IgD-negative memory B cell (primary cell): ENCODE measurements around the gene MPC1. TPM values are rescaled to one million over a fixed set of nuclear protein-coding genes. Genes with fewer than 3 reads are reported as not detected.
"Not testable (repeated sequence)": the region's sequence is repeated elsewhere in the genome, so short reads cannot be mapped to it uniquely, and the experiment has no call there.

Source experiments
- H3K27ac Mint-ChIP-seq, 3 donors: one replicate each; pipeline ENCODE4 v1.8.0; 2020 to 2022; ENCODE audit warnings: mild to moderate bottlenecking in 3 of 3, mixed read lengths in 3 of 3, moderate library complexity in 1 of 3
- H3K27me3 Mint-ChIP-seq: one replicate; pipeline ENCODE4 v1.8.0; 2021; ENCODE audit warnings: mixed read lengths
- H3K36me3 Mint-ChIP-seq: one replicate; pipeline ENCODE4 v1.8.0; 2020; ENCODE audit warnings: mild to moderate bottlenecking, mixed read lengths
- H3K4me1 Mint-ChIP-seq, 3 donors: one replicate each; pipeline ENCODE4 v1.8.0; 2020 to 2022; ENCODE audit warnings: mixed read lengths in 3 of 3, mild to moderate bottlenecking in 1 of 3
- H3K4me3 Mint-ChIP-seq, 4 donors: one replicate each; pipeline ENCODE4 v1.8.0; 2020 to 2022; ENCODE audit warnings: mild to moderate bottlenecking in 4 of 4, mixed read lengths in 4 of 4, moderate library complexity in 3 of 4
- H3K9me3 Mint-ChIP-seq, 3 donors: one replicate each; pipeline ENCODE4 v1.8.0; 2020 to 2021; ENCODE audit warnings: mixed read lengths in 3 of 3, mild to moderate bottlenecking in 1 of 3
- polyA plus RNA-seq: library from polyadenylated mRNA; unstranded; fragments of 300-500 nt; fragmentation: Illumina TruSeq; gene quantifications from one replicate; pipeline ENCODE4 v1.2.3, GENCODE V29; 2021

Gene MPC1
- polyA plus RNA-seq, 1 donor from 2014 or later: 38.6 TPM

DNA sequence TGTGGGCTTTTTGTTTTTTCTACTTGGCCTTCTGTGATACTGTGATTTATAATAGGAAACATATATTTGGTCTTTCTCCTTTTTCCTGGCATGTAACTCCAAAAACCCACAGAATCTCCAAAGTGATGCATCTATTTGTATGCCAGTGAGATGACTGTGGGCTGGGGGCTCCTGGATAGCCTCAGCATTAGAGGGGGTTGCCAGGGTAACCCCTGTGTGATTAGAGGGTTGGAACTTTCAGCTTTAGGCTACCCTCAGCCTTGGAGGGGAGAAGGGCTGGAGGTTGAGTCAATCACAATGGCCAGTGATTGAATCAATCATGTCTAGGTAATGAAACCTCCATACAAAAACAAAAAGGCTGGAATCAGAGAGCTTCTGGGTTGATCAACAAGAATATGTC is 29.8 kb downstream of the MPC1 start:
- Mint-ChIP-seq H3K4me3 (no peak overlapping the region), H3K4me1 (peaks cover 4 to 7% (median 5%) of the 10 kb centered on the region in 3 donors), H3K27ac (no peak overlapping the region), H3K36me3 (peaks cover 5% of the 10 kb centered on the region), H3K27me3 (peaks cover 2% of the 10 kb centered on the region), H3K9me3 (peaks cover 0 to 16% (median 0%) of the 10 kb centered on the region in 3 donors)

DNA sequence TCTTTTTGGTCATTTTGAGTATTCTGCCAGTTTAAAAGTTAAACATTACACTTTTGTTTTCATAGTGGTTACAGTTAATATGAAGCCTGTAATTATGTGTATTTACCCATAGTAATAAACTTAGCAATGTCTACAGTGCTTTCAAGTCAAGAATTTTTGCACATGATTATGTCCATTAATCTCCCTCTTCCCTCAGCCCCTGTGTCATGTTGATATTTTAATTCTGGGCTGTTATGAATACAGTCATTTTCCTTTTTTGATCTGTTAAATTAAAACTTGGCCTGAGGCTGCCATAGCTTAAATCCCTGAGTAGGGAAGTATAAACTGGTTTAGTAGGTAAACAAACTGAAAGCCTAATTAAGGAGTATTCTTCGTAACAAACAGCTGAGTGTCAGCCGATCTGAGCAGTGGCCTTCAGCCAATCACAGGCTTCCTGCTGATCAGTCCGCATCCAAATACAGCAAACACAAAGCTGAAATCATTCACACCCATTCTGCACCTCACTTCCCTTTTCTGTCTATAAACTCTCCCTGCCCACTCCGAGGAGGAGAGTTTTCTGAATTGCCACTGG is 30.9 kb downstream of the MPC1 start:
- Mint-ChIP-seq H3K4me3 (peak overlapping the region; percentile 12 to 67 (median 52)), H3K27ac (peak overlapping the region in 2 of 3 donors; percentile 3 to 11), H3K27me3 (peaks cover 2% of the 10 kb centered on the region), H3K9me3 (peaks cover 0 to 16% (median 0%) of the 10 kb centered on the region in 3 donors), H3K4me1 (peaks cover 4 to 7% (median 5%) of the 10 kb centered on the region in 3 donors), H3K36me3 (peaks cover 5% of the 10 kb centered on the region)

DNA sequence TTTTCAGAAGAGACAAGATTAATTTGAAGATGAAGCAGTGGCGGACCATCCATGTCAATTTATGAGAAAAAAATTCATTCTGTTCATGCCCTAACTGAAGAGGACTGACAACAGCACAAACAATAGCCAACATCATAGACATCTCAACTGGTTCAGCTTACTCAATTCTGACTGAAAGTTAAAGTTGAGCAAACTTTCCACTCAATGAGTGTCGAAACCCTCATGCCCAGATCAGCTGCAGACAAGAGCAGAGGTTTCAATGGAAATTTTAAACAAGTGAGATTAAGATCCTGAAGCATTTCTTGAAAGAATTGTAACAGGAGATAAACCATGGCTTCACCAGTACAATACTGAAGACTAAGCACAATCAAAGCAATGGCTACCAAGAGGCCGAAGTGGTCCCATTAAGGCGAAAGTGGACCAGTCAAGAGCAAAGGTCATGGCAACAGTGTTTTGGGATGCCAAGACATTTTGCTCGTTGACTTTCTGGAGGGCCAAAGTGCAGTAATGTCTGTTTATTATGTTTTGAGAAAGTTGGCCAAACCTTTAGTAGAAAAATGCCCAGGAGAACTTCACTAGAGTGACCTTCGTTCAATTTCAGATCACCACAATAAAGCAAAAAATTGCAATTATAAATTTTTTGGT is 34.3 kb downstream of the MPC1 start:
- peaks cover 0 to 16% (median 0%) of the 10 kb centered on the region in 3 donors for H3K9me3 Mint-ChIP-seq
- H3K36me3 Mint-ChIP-seq: peaks cover 5% of the 10 kb centered on the region
- no peak overlapping the region for H3K27ac Mint-ChIP-seq
- peaks cover 2% of the 10 kb centered on the region for H3K27me3 Mint-ChIP-seq
- H3K4me3 Mint-ChIP-seq: no peak overlapping the region
- peaks cover 6 to 9% (median 7%) of the 10 kb centered on the region in 3 donors for H3K4me1 Mint-ChIP-seq

DNA sequence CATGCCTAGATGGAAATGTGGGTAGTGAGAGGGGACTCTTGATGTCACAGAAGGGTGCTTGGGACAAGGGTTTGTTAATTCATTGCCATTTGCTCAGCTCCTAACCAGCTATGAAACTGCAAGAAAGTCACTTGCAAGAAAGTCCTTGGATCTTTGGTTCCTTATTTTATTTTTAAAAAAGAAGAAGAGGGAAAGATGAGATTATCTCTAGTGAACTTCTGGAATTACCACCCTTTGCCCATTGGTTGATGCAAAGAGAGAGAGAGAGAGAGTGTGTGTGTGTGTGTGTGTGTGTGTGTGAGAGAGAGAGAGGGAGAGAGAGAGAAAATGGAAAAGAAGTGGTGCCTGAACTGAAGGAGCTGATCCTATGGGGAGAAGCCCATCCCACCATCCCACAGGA is 35.8 kb downstream of the MPC1 start:
- peaks cover 0 to 16% (median 0%) of the 10 kb centered on the region in 3 donors for H3K9me3 Mint-ChIP-seq
- no peaks in the 10 kb centered on the region for H3K27me3 Mint-ChIP-seq
- no peak overlapping the region for H3K27ac Mint-ChIP-seq
- H3K4me1 Mint-ChIP-seq: peaks cover 8 to 11% (median 10%) of the 10 kb centered on the region in 3 donors
- peaks cover 5% of the 10 kb centered on the region for H3K36me3 Mint-ChIP-seq
- H3K4me3 Mint-ChIP-seq: no peak overlapping the region

DNA sequence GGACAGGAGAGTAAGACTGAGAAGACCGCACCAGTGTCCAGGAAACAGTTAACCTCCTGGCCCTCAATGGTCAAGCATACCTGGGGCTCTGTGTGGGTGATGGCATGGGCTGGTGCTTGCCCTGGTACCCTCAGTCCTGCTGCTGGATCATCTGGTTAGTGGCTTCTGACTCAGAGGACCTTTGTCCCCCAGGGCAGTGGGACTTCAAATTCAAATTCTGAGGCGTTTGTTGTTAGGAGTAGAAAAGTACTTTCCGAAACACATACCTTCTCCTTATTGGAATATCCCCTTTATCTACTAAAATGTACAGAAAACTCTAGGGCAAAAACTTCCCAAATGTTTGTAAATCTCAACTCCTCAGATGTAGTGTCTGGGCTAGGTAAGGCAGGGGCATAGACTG is 36.3 kb downstream of the MPC1 start:
- no peaks in the 10 kb centered on the region for H3K27me3 Mint-ChIP-seq
- peaks cover 0 to 16% (median 0%) of the 10 kb centered on the region in 3 donors for H3K9me3 Mint-ChIP-seq
- H3K4me1 Mint-ChIP-seq: peaks cover 8 to 12% (median 8%) of the 10 kb centered on the region in 3 donors
- H3K36me3 Mint-ChIP-seq: peaks cover 5% of the 10 kb centered on the region
- no peak overlapping the region for H3K4me3 Mint-ChIP-seq
- no peak overlapping the region for H3K27ac Mint-ChIP-seq

DNA sequence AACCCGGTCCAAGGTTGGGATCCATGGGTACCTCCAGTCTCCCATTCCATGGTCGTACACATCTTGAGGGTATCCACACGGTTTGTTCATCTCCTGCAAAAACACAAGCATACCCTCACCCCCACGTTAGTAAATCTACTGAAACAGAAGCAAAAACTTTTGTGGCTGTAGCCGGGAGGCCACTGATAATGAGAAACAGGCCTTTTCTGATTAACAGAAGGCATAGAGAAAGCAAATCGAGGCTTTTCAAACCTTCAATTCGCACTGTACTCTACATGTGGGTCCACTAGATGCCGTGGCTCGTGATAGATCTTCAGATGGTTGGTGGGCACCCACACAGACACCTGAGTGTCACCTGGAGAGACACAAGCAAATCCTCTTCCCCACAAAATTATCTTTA is 37.1 kb downstream of the MPC1 start:
- not testable (repeated sequence) for H3K27me3 Mint-ChIP-seq, H3K27ac Mint-ChIP-seq, H3K36me3 Mint-ChIP-seq
- Mint-ChIP-seq H3K9me3 (peaks cover 0 to 14% (median 0%) of the 10 kb centered on the region in 3 donors), H3K4me1 (peaks cover 7 to 14% (median 10%) of the 10 kb centered on the region in 3 donors), H3K4me3 (peak overlapping the region in 2 of 4 donors; percentile 25 to 55)

DNA sequence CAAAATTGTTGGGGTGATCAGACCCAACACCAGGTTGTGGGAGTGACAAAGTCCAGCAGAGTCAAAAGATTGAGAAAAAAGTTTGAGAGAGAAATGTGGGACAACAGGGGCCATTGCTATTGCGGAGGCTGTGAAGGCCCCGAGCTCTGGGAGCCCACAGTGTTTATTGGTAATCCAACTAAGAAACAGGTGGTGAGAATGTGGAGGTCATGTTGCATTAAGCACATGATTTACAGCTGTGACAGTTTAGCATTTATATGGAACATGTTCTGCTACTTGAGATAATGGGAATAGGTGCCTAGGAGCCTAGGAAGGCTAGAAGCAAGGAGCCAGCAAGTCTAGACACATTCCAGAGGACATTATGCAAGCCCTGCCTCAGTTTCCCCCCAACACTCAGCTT is 37.8 kb downstream of the MPC1 start:
- Mint-ChIP-seq H3K4me1 (peaks cover 6 to 14% (median 10%) of the 10 kb centered on the region in 3 donors), H3K27ac (peak overlapping the region in 1 of 3 donors; percentile 38), H3K4me3 (peak overlapping the region in 1 of 4 donors; percentile 74)
- H3K27me3 Mint-ChIP-seq, H3K9me3 Mint-ChIP-seq, H3K36me3 Mint-ChIP-seq: not testable (repeated sequence)

DNA sequence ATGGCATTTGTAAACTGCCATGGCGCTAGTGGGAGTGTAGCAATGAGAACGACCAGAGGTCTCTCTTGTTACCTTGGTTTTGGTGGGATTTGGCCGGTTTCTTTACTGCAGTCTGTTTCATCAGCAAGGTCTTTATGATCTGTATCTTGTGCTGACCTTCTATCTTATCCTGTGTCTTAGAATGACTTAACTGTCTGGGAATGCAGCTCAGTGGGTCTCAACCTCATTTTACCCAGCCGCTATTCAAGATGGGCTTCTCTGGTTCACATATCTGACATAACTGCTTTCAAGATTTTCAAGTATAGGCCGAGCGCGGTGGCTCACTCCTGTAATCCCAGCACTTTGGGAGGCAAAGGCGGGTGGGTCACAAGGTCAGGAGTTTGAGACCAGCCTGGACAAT is 38.5 kb downstream of the MPC1 start:
- H3K9me3 Mint-ChIP-seq: peaks cover 0 to 3% (median 0%) of the 10 kb centered on the region in 3 donors
- no peak overlapping the region for H3K27ac Mint-ChIP-seq
- H3K4me1 Mint-ChIP-seq: peaks cover 6 to 14% (median 10%) of the 10 kb centered on the region in 3 donors
- H3K27me3 Mint-ChIP-seq: no peaks in the 10 kb centered on the region
- peak overlapping the region in 1 of 4 donors; percentile 74 for H3K4me3 Mint-ChIP-seq
- H3K36me3 Mint-ChIP-seq: peaks cover 5% of the 10 kb centered on the region

DNA sequence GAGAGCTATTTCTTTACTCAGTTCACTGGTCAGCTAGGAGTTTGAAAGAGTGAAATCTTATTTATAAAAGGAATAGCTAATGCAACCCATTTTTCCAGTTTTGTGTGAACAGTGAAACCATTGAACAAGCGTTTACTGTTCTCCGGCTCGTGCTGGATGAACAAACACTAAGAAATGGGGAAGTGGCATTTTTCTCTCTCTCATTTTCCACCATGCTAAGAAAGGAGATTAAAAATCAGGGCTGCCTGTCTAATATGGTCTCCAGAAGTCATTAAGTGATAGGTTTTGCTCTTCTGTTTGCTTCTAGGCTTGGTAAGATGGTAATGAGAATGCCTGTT is 39.6 kb downstream of the MPC1 start:
- Mint-ChIP-seq H3K4me3 (peak overlapping the region; percentile 91 to 99 (median 94)), H3K36me3 (no peaks in the 10 kb centered on the region)

DNA sequence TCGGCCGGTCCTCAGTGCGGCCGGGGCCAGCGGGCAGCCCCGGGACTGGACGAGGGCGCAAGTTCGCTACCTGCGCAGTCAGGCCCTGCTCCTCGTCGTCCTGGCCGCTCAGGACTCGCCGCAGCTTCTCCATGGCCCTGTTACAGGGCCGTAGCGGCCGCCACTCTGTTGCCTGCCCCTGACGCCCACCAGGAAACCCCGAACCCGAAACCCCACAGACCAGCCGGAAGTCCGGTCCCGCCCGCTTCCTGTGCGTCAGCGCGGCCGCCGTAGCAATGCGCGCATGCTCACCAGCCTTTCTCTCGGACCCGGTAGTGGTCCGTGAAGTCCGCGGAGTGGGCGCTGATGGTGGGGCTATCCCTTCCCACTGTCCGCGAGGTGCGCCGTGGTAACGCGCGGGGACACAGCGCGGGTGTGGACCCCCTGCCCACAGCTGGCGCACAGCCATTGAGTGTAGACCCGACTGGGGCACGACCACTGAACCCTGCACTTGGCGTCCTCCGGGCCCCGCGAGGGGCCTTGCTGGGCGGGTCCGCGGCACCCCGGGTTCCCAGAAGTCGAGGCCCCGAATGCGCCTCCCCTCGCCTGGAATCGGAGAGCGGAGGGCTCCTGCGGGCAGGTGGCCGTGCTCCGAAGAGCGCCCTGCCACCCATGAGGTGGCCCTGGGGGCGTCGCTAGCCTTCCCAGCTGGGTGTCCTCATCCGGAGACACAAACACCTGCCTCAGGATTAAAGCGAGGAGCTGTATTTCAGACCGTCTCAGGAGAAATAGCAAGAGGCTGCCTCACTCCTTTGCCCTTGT is 40.2 kb downstream of the MPC1 start, which contains the start of gene SFT2D1:
TSS of gene SFT2D1 (minus strand) at position 197 of the 801 bp plus-strand sequence. CDS start at position 133, 64 bp downstream.
- H3K9me3 Mint-ChIP-seq: no peaks in the 10 kb centered on the region
- H3K4me3 Mint-ChIP-seq: peak within 1 kb of the TSS; percentile 91 to 99 (median 94)
- no peaks in the 10 kb centered on the region for H3K36me3 Mint-ChIP-seq
- H3K27me3 Mint-ChIP-seq: no peaks in the 10 kb centered on the region
- H3K4me1 Mint-ChIP-seq: peaks cover 6 to 19% (median 10%) of the 10 kb centered on the region in 3 donors
- H3K27ac Mint-ChIP-seq: peak within 1 kb of the TSS; percentile 62 to 98 (median 96)

More for the DNA sequence above, 39.6 kb downstream of the MPC1 start:
- Mint-ChIP-seq H3K9me3 (no peaks in the 10 kb centered on the region), H3K4me1 (peaks cover 6 to 17% (median 10%) of the 10 kb centered on the region in 3 donors), H3K27me3 (no peaks in the 10 kb centered on the region), H3K27ac (peak overlapping the region; percentile 62 to 98 (median 96))

DNA sequence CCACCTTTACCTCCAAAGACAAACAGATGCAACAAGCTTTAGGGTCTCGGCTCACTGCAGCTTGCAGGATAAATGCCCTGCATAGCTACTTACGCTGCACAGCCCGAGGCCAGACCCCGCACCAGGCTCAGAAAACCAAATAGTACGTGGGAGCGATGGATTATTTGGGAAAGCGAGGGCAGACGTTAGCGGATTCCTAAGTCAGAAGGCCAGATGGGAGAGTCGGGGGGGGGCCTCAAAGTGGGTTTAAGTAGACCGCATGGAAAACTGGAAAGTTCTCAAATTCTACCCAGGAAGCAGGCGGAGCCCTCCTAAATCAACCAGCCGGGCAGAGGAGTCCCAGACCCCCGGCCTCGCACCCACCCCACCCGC is 40.8 kb downstream of the MPC1 start:
- peaks cover 10 to 19% (median 10%) of the 10 kb centered on the region in 3 donors for H3K4me1 Mint-ChIP-seq
- H3K27me3 Mint-ChIP-seq: no peaks in the 10 kb centered on the region
- H3K9me3 Mint-ChIP-seq: no peaks in the 10 kb centered on the region
- H3K4me3 Mint-ChIP-seq: peak overlapping the region; percentile 91 to 99 (median 94)
- H3K36me3 Mint-ChIP-seq: no peaks in the 10 kb centered on the region
- H3K27ac Mint-ChIP-seq: peak overlapping the region; percentile 62 to 96 (median 94)

DNA sequence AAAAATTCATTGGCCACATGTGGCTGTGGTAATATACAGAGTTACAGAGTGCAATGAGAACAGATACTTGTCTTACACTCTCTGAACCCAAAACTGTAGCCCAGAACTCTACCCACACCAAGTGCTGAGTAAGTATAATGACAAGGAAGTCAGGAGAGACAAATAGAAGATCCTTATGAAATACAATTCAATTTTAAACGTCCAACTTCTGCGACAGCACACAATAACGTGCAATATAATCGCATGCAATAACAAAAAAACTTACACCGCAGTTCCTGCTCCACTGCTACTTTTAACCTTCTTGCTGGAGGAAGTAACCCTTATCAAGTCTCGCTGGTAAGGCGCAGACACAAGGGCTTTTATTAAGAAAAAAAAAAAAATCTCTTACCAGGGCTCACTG is 41.3 kb downstream of the MPC1 start:
- peak overlapping the region; percentile 62 to 96 (median 94) for H3K27ac Mint-ChIP-seq
- no peaks in the 10 kb centered on the region for H3K27me3 Mint-ChIP-seq
- peaks cover 4% of the 10 kb centered on the region for H3K36me3 Mint-ChIP-seq
- H3K4me1 Mint-ChIP-seq: peaks cover 11 to 19% (median 14%) of the 10 kb centered on the region in 3 donors
- H3K4me3 Mint-ChIP-seq: peak overlapping the region; percentile 91 to 99 (median 94)
- H3K9me3 Mint-ChIP-seq: no peaks in the 10 kb centered on the region

DNA sequence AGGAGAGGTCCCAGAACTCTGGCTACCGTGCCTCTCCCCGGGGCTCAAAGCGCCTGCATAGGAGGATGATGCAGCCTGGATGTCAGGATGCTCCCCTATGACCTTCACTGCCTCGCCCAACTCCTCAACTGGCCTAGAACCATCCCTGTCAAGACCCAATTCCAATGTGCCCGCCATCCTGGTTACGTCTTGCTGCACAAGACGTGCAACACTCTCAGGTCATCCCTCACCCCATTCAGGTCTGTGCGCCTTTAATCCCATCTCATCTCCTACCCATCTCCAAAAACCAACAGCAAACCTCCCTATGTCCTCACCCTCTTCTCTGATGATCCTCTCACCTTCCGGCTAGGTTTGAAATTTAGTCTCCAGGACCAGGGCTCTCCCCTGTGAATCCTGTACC is 43.9 kb downstream of the MPC1 start:
- H3K9me3 Mint-ChIP-seq: no peaks in the 10 kb centered on the region
- peaks cover 33 to 40% (median 35%) of the 10 kb centered on the region in 3 donors for H3K4me1 Mint-ChIP-seq
- H3K27me3 Mint-ChIP-seq: no peaks in the 10 kb centered on the region
- peaks cover 8% of the 10 kb centered on the region for H3K36me3 Mint-ChIP-seq
- no peak overlapping the region for H3K27ac Mint-ChIP-seq
- no peak overlapping the region for H3K4me3 Mint-ChIP-seq

DNA sequence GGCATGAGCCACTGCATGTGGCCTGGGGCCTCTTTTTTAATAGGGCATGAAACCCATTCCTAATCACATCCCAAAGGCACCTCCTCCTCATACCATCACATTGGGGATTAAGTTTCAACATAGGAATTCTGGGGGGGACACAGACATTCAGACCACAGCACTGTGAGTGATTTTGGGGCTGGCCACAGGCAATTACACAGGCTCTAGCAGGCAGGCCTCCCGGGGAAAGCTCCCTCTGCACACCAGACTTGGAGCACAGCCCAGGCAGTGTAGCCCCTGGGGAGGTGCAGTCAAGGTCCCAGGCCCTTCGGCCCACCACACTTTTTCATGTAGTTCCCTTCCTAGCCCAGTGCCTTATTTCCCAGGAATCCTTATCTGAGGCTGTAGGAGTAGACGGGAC is 45.9 kb downstream of the MPC1 start:
- Mint-ChIP-seq H3K36me3 (peaks cover 12% of the 10 kb centered on the region), H3K27ac (peak overlapping the region in 1 of 3 donors; percentile 59), H3K9me3 (no peaks in the 10 kb centered on the region), H3K4me3 (peak overlapping the region in 1 of 4 donors; percentile 47), H3K27me3 (no peaks in the 10 kb centered on the region), H3K4me1 (peaks cover 36 to 50% (median 44%) of the 10 kb centered on the region in 3 donors)
